Heart left ventricle (tissue), 13 donors: ENCODE data around the gene DOCK1.

Source experiments
- CTCF ChIP-seq, 12 donors: fragments of 200-600 bp; sonication (generic) in 4 of 12; IDR thresholded peaks; one replicate each; pipeline versions ENCODE4 v1.5.0 to v1.8.0; 2018 to 2022; ENCODE audit warnings: antibody characterized with exemption in 12 of 12, mild to moderate bottlenecking in 5 of 12
- POLR2A ChIP-seq, 2 donors: fragments of 450-650 bp; IDR thresholded peaks; one replicate each; pipeline ENCODE4 v1.6.1; 2017; ENCODE audit warnings: antibody characterized with exemption in 2 of 2, mild to moderate bottlenecking in 2 of 2, moderate library complexity in 2 of 2
- donor health status: ischemic (EF 13 %, LVEDD 7.1; RV severe dilation, severe dysfunction).
- donor health status: DM: no; HTN: yes; CAD: no.
- donor health status: DM: no; HTN: no; CAD: no.
- donor health status: ischemic (EF 25% LVEDD 6.9; RV normal size, moderate dysfunction).
- donor health status: ischemic (EF 25% LVEDD 5.7; RV mildly dilated, moderate dysfunction).
- donor health status: ischemic (EF 35%, LVEDD 5.7; RV mildly dilated, moderate dysfunction).
- donor health status: nonischemic (EF 11% LVEDD 7.7; RV severe dilation, severe dysfunction).
- donor health status: DM: yes; HTN: yes; CAD: no.
- donor health status: PGD.
- donor health status: ischemic (EF 29% LVEDD 5.4; RV normal size, mild dysfunction).
- donor health status: nonischemic (EF 23%, LVEDD 6.1; RV moderate dilation, normal function).

DNA sequence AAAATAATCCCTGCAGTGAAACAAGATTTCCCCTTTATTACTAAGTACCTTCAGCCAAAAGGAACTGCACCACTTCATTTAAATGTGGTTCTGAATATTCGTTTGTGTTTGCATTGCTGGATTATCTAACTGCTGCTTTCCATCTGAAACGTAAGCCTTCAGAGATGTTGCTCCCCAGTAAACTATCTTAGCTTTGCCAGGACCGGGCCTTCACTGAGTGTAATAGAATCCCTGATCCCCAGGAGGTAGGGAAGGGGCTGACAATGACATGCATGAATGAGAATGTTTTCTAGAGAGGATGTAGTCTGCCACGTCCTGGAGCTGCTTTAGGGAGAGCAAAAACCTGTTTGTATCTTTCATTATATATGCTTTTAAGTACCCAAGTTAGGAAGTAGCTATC, 310.6 kb downstream of the DOCK1 start:
- TF ChIP-seq CTCF (IDR thresholded peaks at IDR 0.05) = no peak
- TF ChIP-seq POLR2A (IDR thresholded peaks at IDR 0.05) = no peak
